ENCODE data around the gene RAB33B. TPM values are rescaled to one million over a fixed set of nuclear protein-coding genes. Genes with fewer than 3 reads are reported as not detected.
"Not testable (repeated sequence)": the region's sequence is repeated elsewhere in the genome, so short reads cannot be mapped to it uniquely, and the experiment has no call there.

Gene RAB33B
- total and polyA plus RNA-seq, 7 experiments from 2014 or later, result 5.7 to 18.1 (median 13.1) TPM

GRCh38 chr4:139465922-139466321, 12.0 kb downstream of the RAB33B start:
- intact Hi-C loops (cut with micrococcal nuclease), result no loop called here
- ATAC-seq (no peak), DNase-seq (no peak)
- CTCF ChIA-PET, result no interaction called here
- H3K27me3 Mint-ChIP-seq, result no peaks in the 10 kb centered on the region
- no peaks in the 10 kb centered on the region for H3K9me3 ChIP-seq (ENCODE audit: control insufficient read depth in 2 of 3, low read length in 3 of 3)
- peaks cover 0 to 3% (median 0%) of the 10 kb centered on the region in 3 experiments for H3K36me3 ChIP-seq (ENCODE audit: control insufficient read depth in 2 of 3, insufficient read depth in 3 of 3, low read length in 3 of 3)
- POLR2A ChIA-PET, result no interaction called here
- H3K36me3 Mint-ChIP-seq, result peaks cover 13 to 50% (median 40%) of the 10 kb centered on the region in 5 donors
- peaks cover 6 to 35% (median 16%) of the 10 kb centered on the region in 11 donors for H3K9me3 Mint-ChIP-seq
- no peaks in the 10 kb centered on the region for H3K4me1 ChIP-seq (ENCODE audit: control insufficient read depth in 2 of 2, insufficient read depth in 2 of 2, low read length in 2 of 2)
- peaks cover 0 to 43% (median 33%) of the 10 kb centered on the region in 7 donors for H3K4me1 Mint-ChIP-seq
- H3K27ac Mint-ChIP-seq, result no peak overlapping the region
- no peak overlapping the region for H3K4me3 Mint-ChIP-seq
- no peak overlapping the region for H3K4me3 ChIP-seq (ENCODE audit: low read length)
- H3K27me3 ChIP-seq (ENCODE audit: control insufficient read depth in 2 of 2, insufficient read depth in 2 of 2, low read length in 2 of 2), result no peaks in the 10 kb centered on the region
- H3K27ac ChIP-seq (ENCODE audit: low read depth, low read length), result no peak overlapping the region

- H3K36me3 Mint-ChIP-seq, result peaks cover 20 to 60% (median 53%) of the 10 kb centered on the region in 5 donors
- POLR2A ChIA-PET, result not testable (repeated sequence)
Measured at GRCh38 chr4:139468756-139469155, 14.8 kb downstream of the RAB33B start.

GRCh38 chr4:139469216-139469615, 15.3 kb downstream of the RAB33B start:
- peaks cover 0 to 29% (median 22%) of the 10 kb centered on the region in 7 donors for H3K4me1 Mint-ChIP-seq
- Histone ChIP-seq H3K36me3 (ENCODE audit: control insufficient read depth in 2 of 3, insufficient read depth in 3 of 3, low read length in 3 of 3) (peaks cover 0 to 19% (median 8%) of the 10 kb centered on the region in 3 experiments), H3K27ac (ENCODE audit: low read depth, low read length) (no peak overlapping the region), H3K9me3 (ENCODE audit: control insufficient read depth in 2 of 3, low read length in 3 of 3) (peaks cover 0 to 6% (median 0%) of the 10 kb centered on the region in 3 experiments), H3K4me3 (ENCODE audit: low read length) (no peak overlapping the region), H3K4me1 (ENCODE audit: control insufficient read depth in 2 of 2, insufficient read depth in 2 of 2, low read length in 2 of 2) (no peaks in the 10 kb centered on the region), H3K27me3 (ENCODE audit: control insufficient read depth in 2 of 2, insufficient read depth in 2 of 2, low read length in 2 of 2) (no peaks in the 10 kb centered on the region)
- ChIA-PET CTCF (no interaction called here), POLR2A (no interaction called here)
- H3K4me3 Mint-ChIP-seq, result peak overlapping the region in 1 of 10 donors; percentile 21
- H3K9me3 Mint-ChIP-seq, result peaks cover 7 to 40% (median 20%) of the 10 kb centered on the region in 11 donors
- H3K27ac Mint-ChIP-seq, result no peak overlapping the region
- no peaks in the 10 kb centered on the region for H3K27me3 Mint-ChIP-seq
- H3K36me3 Mint-ChIP-seq, result peaks cover 20 to 57% (median 49%) of the 10 kb centered on the region in 5 donors
- intact Hi-C loops (cut with micrococcal nuclease), result no loop called here
- ATAC-seq (no peak), DNase-seq (no peak)

More at GRCh38 chr4:139468756-139469155, 14.8 kb downstream of the RAB33B start:
- H3K27ac Mint-ChIP-seq; intact Hi-C loops (cut with micrococcal nuclease); CTCF ChIA-PET; H3K27ac ChIP-seq (ENCODE audit: low read depth, low read length); H3K4me1 ChIP-seq (ENCODE audit: control insufficient read depth in 2 of 2, insufficient read depth in 2 of 2, low read length in 2 of 2); H3K27me3 Mint-ChIP-seq; H3K4me3 Mint-ChIP-seq; ATAC-seq; H3K9me3 ChIP-seq (ENCODE audit: control insufficient read depth in 2 of 3, low read length in 3 of 3); DNase-seq; H3K27me3 ChIP-seq (ENCODE audit: control insufficient read depth in 2 of 2, insufficient read depth in 2 of 2, low read length in 2 of 2); H3K4me3 ChIP-seq (ENCODE audit: low read length): not testable (repeated sequence)
- Mint-ChIP-seq H3K4me1 (peaks cover 0 to 30% (median 23%) of the 10 kb centered on the region in 7 donors), H3K9me3 (peaks cover 9 to 45% (median 20%) of the 10 kb centered on the region in 11 donors)
- H3K36me3 ChIP-seq (ENCODE audit: control insufficient read depth in 2 of 3, insufficient read depth in 3 of 3, low read length in 3 of 3), result peaks cover 0 to 17% (median 8%) of the 10 kb centered on the region in 3 experiments

DNA sequence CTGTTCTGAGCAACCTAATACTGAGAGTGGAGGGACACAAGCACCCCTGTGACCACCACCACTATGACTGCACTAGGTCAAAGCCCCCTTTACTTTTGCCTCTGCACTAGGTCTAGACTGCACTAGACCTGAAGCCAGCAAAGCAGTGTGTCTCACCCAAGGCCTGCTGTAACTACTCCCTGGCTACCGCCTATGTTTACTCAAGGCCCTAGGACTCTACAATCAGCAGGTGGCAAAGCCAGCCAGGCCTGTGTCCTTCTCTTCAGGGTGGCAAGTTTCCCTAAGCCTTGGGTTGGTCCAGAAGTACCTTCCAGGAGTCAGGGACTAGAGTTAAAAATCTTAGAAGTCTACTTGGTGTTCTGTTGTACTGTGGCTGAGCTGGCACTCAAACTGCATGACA, 15.9 kb downstream of the RAB33B start:
- Histone ChIP-seq H3K9me3 (ENCODE audit: control insufficient read depth in 2 of 3, low read length in 3 of 3) (peaks cover 0 to 6% (median 0%) of the 10 kb centered on the region in 3 experiments), H3K36me3 (ENCODE audit: control insufficient read depth in 2 of 3, insufficient read depth in 3 of 3, low read length in 3 of 3) (peaks cover 0 to 21% (median 8%) of the 10 kb centered on the region in 3 experiments), H3K27ac (ENCODE audit: low read depth, low read length) (no peak overlapping the region), H3K4me1 (ENCODE audit: control insufficient read depth in 2 of 2, insufficient read depth in 2 of 2, low read length in 2 of 2) (no peaks in the 10 kb centered on the region), H3K27me3 (ENCODE audit: control insufficient read depth in 2 of 2, insufficient read depth in 2 of 2, low read length in 2 of 2) (no peaks in the 10 kb centered on the region), H3K4me3 (ENCODE audit: low read length) (no peak overlapping the region)
- ATAC-seq (no peak), DNase-seq (no peak)
- peaks cover 0 to 29% (median 22%) of the 10 kb centered on the region in 7 donors for H3K4me1 Mint-ChIP-seq
- peak overlapping the region in 1 of 10 donors; percentile 40 for H3K4me3 Mint-ChIP-seq
- H3K9me3 Mint-ChIP-seq, result peaks cover 7 to 39% (median 20%) of the 10 kb centered on the region in 11 donors
- no peak overlapping the region for H3K27ac Mint-ChIP-seq
- intact Hi-C loops (cut with micrococcal nuclease), result no loop called here
- peaks cover 20 to 59% (median 49%) of the 10 kb centered on the region in 5 donors for H3K36me3 Mint-ChIP-seq
- ChIA-PET CTCF (interaction anchor here (1.1 kb wide), 1 partner anchor 8 kb away, joined by 3 read pairs; no protein-coding TSS in a partner anchor), POLR2A (no interaction called here)
- no peaks in the 10 kb centered on the region for H3K27me3 Mint-ChIP-seq

- Histone ChIP-seq H3K9me3 (ENCODE audit: control insufficient read depth in 2 of 3, low read length in 3 of 3) (peaks cover 0 to 6% (median 0%) of the 10 kb centered on the region in 3 experiments), H3K27me3 (ENCODE audit: control insufficient read depth in 2 of 2, insufficient read depth in 2 of 2, low read length in 2 of 2) (no peaks in the 10 kb centered on the region), H3K4me3 (ENCODE audit: low read length) (no peak overlapping the region), H3K4me1 (ENCODE audit: control insufficient read depth in 2 of 2, insufficient read depth in 2 of 2, low read length in 2 of 2) (no peaks in the 10 kb centered on the region), H3K27ac (ENCODE audit: low read depth, low read length) (no peak overlapping the region), H3K36me3 (ENCODE audit: control insufficient read depth in 2 of 3, insufficient read depth in 3 of 3, low read length in 3 of 3) (peaks cover 0 to 21% (median 8%) of the 10 kb centered on the region in 3 experiments)
- ChIA-PET CTCF (interaction anchor here (1.1 kb wide), 1 partner anchor 8 kb away, joined by 3 read pairs; no protein-coding TSS in a partner anchor), POLR2A (interaction anchor here (0.9 kb wide), 1 partner anchor 16 kb away, joined by 3 read pairs; no protein-coding TSS in a partner anchor)
- intact Hi-C loops (cut with micrococcal nuclease), result no loop called here
- H3K4me3 Mint-ChIP-seq, result peak overlapping the region in 1 of 10 donors; percentile 40
- DNase-seq (no peak), ATAC-seq (no peak)
- H3K27ac Mint-ChIP-seq, result no peak overlapping the region
- peaks cover 7 to 37% (median 20%) of the 10 kb centered on the region in 11 donors for H3K9me3 Mint-ChIP-seq
- no peaks in the 10 kb centered on the region for H3K27me3 Mint-ChIP-seq
- H3K4me1 Mint-ChIP-seq, result peaks cover 0 to 29% (median 22%) of the 10 kb centered on the region in 7 donors
- H3K36me3 Mint-ChIP-seq, result peaks cover 20 to 59% (median 49%) of the 10 kb centered on the region in 5 donors
Measured at GRCh38 chr4:139470295-139470694, 16.4 kb downstream of the RAB33B start.

DNA sequence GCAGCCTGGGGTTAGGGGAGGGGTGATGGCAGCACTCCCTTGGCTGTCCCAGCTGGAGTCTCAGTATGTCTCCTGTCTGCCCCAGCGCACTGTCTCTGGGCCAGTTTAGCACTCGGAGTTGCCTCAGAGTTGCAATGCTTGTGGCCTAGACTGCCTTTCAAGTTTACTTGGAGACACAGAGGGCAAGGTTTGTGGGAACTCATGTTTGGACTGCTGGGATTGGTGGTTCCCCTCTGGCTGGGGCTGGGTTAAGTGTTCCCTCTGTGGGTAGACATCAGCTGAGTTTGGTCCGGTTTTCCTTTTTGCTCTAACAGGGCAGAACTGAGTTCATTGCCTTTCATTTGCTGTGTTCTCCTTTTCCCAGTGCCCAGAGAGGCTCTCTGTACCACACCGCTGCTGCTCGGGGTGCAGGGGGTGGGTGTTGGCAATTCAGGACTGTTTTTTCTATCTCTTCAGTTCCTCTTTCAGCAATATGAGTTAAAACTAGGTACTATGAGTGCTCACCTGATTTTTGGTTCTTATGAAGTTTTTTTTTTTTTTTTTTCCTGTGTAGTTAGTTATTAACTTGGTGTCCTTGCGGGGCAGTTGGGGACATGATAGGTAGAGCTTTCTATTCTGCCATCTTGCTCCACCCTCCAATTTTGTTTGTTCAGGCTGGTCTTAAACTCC, 17.2 kb downstream of the RAB33B start:
- Mint-ChIP-seq H3K27ac (peak overlapping the region in 1 of 9 donors; percentile 4), H3K4me3 (peak overlapping the region in 1 of 10 donors; percentile 16), H3K4me1 (peaks cover 0 to 27% (median 22%) of the 10 kb centered on the region in 7 donors), H3K9me3 (peaks cover 7 to 37% (median 20%) of the 10 kb centered on the region in 11 donors), H3K36me3 (peaks cover 20 to 60% (median 53%) of the 10 kb centered on the region in 5 donors), H3K27me3 (no peaks in the 10 kb centered on the region)
- intact Hi-C loops (cut with micrococcal nuclease), result no loop called here
- Histone ChIP-seq H3K36me3 (ENCODE audit: control insufficient read depth in 2 of 3, insufficient read depth in 3 of 3, low read length in 3 of 3) (peaks cover 0 to 21% (median 8%) of the 10 kb centered on the region in 3 experiments), H3K4me3 (ENCODE audit: low read length) (no peak overlapping the region), H3K27ac (ENCODE audit: low read depth, low read length) (no peak overlapping the region), H3K9me3 (ENCODE audit: control insufficient read depth in 2 of 3, low read length in 3 of 3) (peaks cover 0 to 6% (median 0%) of the 10 kb centered on the region in 3 experiments), H3K27me3 (ENCODE audit: control insufficient read depth in 2 of 2, insufficient read depth in 2 of 2, low read length in 2 of 2) (no peaks in the 10 kb centered on the region), H3K4me1 (ENCODE audit: control insufficient read depth in 2 of 2, insufficient read depth in 2 of 2, low read length in 2 of 2) (no peaks in the 10 kb centered on the region)
- ChIA-PET CTCF (interaction anchor here (1.1 kb wide), 1 partner anchor 9 kb away, joined by 3 read pairs; no protein-coding TSS in a partner anchor), POLR2A (interaction anchor here (0.9 kb wide), 1 partner anchor 16 kb away, joined by 3 read pairs; no protein-coding TSS in a partner anchor)
- ATAC-seq (no peak), DNase-seq (no peak)

Measured in naive thymus-derived CD4-positive, alpha-beta T cell (primary cell).